Heart left ventricle (tissue), 16 donors: Measurements from ENCODE around the gene DNAAF5. TPM values are rescaled to one million over a fixed set of nuclear protein-coding genes. Genes with fewer than 3 reads are reported as not detected.

Source experiments
- ATAC-seq, 4 donors: fragments of 200-7000 bp; cut with Tn5 transposase; one replicate each; pipeline ENCODE4 v1.9.1; 2020 to 2022; ENCODE audit warnings: moderate library complexity in 4 of 4, mild to moderate bottlenecking in 3 of 4, moderate number of reproducible peaks in 1 of 4
- DNase-seq, 5 donors: peaks; one replicate each; pipeline ENCODE4 v3.0.0-alpha.2; 2020
- H3K27ac ChIP-seq, 12 donors: fragments of 200-600 bp; sonication (generic) in 4 of 12; one replicate each; pipeline versions ENCODE4 v1.5.0 to v1.8.0; 2016 to 2022; ENCODE audit warnings: mild to moderate bottlenecking in 2 of 12
- H3K27me3 ChIP-seq, 9 donors: fragments of 200-600 bp; sonication (generic) in 2 of 9; one replicate each; pipeline versions ENCODE4 v1.5.1 to v1.8.0; 2016 to 2022; ENCODE audit warnings: mild to moderate bottlenecking in 3 of 9
- H3K36me3 ChIP-seq, 9 donors: fragments of 200-600 bp; sonication (generic) in 2 of 9; one replicate each; pipeline versions ENCODE4 v1.5.0 to v1.8.0; 2018 to 2022; ENCODE audit warnings: mild to moderate bottlenecking in 2 of 9
- H3K4me1 ChIP-seq, 12 donors: fragments of 200-600 bp; sonication (generic) in 4 of 12; one replicate each; pipeline versions ENCODE4 v1.5.0 to v1.8.0; 2016 to 2022; ENCODE audit warnings: mild to moderate bottlenecking in 3 of 12
- H3K4me3 ChIP-seq, 12 donors: fragments of 200-600 bp; sonication (generic) in 4 of 12; one replicate each; pipeline versions ENCODE4 v1.5.0 to v1.8.0; 2017 to 2022; ENCODE audit warnings: mild to moderate bottlenecking in 9 of 12, moderate library complexity in 4 of 12
- H3K9me3 ChIP-seq, 12 donors: fragments of 200-600 bp; sonication (generic) in 4 of 12; one replicate each; pipeline versions ENCODE4 v1.5.0 to v1.8.0; 2016 to 2022; ENCODE audit warnings: mild to moderate bottlenecking in 1 of 12
- POLR2A ChIP-seq, 2 donors: fragments of 450-650 bp; IDR thresholded peaks; one replicate each; pipeline ENCODE4 v1.6.1; 2017; ENCODE audit warnings: antibody characterized with exemption in 2 of 2, mild to moderate bottlenecking in 2 of 2, moderate library complexity in 2 of 2
- WGBS, 4 donors: extraction: QIAGEN DNeasy Blood & Tissue Kit in 2 of 4; methylation state at CpG; one replicate each; pipeline versions ENCODE4 v1.1.5 to v1.1.7; 2013 to 2018; 5-methylcytosine and 5-hydroxymethylcytosine counted together
- intact Hi-C, 10 donors: fragments of 100-400 bp; cut with DNase I; formaldehyde crosslinking; loops; one replicate each; pipeline versions ENCODE4 v1.11.1 to v1.14.2; 2022
- polyA plus RNA-seq, 2 donors: library from polyadenylated mRNA; stranded (reverse); fragments of 200-250 nt; gene quantifications; one replicate each; pipeline ENCODE4 v1.2.3, GENCODE V29; 2013
- total RNA-seq, 9 donors: library from RNA; depleted of rRNA in 2 of 9; stranded (reverse); fragments of >200 nt in 2 of 9; fragmentation: NEBNext Ultra II Directional in 3 of 9; extraction: Animal tissue kit (Norgen Biotek cat#: 25700) in 3 of 9; gene quantifications; one replicate each; pipeline versions ENCODE4 v1.1.0 to v1.2.4, GENCODE V29; 2016 to 2023
- TF ChIP-seq, protein P1 (sequence below), 12 donors: fragments of 200-600 bp; sonication (generic) in 4 of 12; IDR thresholded peaks; one replicate each; pipeline versions ENCODE4 v1.5.0 to v1.8.0; 2018 to 2022; ENCODE audit warnings: antibody characterized with exemption in 12 of 12, mild to moderate bottlenecking in 5 of 12
- donor health status: ischemic (EF 13 %, LVEDD 7.1; RV severe dilation, severe dysfunction).
- donor health status: healthy with polysubstance abuse.
- donor health status: DM: no; HTN: yes; CAD: no.
- donor health status: DM: no; HTN: no; CAD: no.
- donor health status: ischemic (EF 25% LVEDD 6.9; RV normal size, moderate dysfunction).
- donor health status: ischemic (EF 25% LVEDD 5.7; RV mildly dilated, moderate dysfunction).
- donor health status: healthy.
- donor health status: DM: yes; HTN: yes; CAD: no.
- donor health status: ischemic (EF 35%, LVEDD 5.7; RV mildly dilated, moderate dysfunction).
- donor health status: nonischemic (EF 11% LVEDD 7.7; RV severe dilation, severe dysfunction).
- donor health status: DM: yes; HTN: yes; CAD: no.
- donor health status: PGD.
- donor health status: ischemic (EF 29% LVEDD 5.4; RV normal size, mild dysfunction).
- donor health status: nonischemic (EF 23%, LVEDD 6.1; RV moderate dilation, normal function).

Gene DNAAF5
- total and polyA plus RNA-seq, 11 donors: 7.2 to 45.8 (median 23.5) TPM

- TF ChIP-seq, protein P1, sequence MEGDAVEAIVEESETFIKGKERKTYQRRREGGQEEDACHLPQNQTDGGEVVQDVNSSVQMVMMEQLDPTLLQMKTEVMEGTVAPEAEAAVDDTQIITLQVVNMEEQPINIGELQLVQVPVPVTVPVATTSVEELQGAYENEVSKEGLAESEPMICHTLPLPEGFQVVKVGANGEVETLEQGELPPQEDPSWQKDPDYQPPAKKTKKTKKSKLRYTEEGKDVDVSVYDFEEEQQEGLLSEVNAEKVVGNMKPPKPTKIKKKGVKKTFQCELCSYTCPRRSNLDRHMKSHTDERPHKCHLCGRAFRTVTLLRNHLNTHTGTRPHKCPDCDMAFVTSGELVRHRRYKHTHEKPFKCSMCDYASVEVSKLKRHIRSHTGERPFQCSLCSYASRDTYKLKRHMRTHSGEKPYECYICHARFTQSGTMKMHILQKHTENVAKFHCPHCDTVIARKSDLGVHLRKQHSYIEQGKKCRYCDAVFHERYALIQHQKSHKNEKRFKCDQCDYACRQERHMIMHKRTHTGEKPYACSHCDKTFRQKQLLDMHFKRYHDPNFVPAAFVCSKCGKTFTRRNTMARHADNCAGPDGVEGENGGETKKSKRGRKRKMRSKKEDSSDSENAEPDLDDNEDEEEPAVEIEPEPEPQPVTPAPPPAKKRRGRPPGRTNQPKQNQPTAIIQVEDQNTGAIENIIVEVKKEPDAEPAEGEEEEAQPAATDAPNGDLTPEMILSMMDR (IDR thresholded peaks at IDR 0.05): no peak
- TF ChIP-seq POLR2A (IDR thresholded peaks at IDR 0.05): no peak
- WGBS, 4 donors: 11 to 21% (median 17%) methylated on average over 18 to 24 of the region's 24 CpGs
- H3K4me1 ChIP-seq: peaks cover 0 to 36% (median 23%) of the 10 kb centered on the region in 12 donors
- peak overlapping the region in 2 of 12 donors; percentile 1 to 3 for H3K4me3 ChIP-seq
- intact Hi-C loops: loop anchor here in 6 of 10 donors (2.0 to 10.0 kb wide), 6 partner anchors 107 to 449 kb away; partner anchors contain the start of gene PDGFA (in 3 of the 6)
- ATAC-seq: peak; percentile 78 to 94 (median 88)
- H3K36me3 ChIP-seq: peaks cover 0 to 43% (median 28%) of the 10 kb centered on the region in 9 donors
- peak; percentile 84 to 90 (median 86) for DNase-seq
- no peaks in the 10 kb centered on the region for H3K27me3 ChIP-seq
- peak overlapping the region; percentile 20 to 89 (median 84) for H3K27ac ChIP-seq
- no peaks in the 10 kb centered on the region for H3K9me3 ChIP-seq
Measured at GRCh38 chr7:771234-772004, 44.9 kb downstream of the DNAAF5 start.

- WGBS, 4 donors: 54 to 76% (median 72%) methylated on average over 11 of the region's 11 CpGs
- ATAC-seq: peak in 1 of 4 donors; percentile 20
- Histone ChIP-seq H3K27ac (peak overlapping the region in 9 of 12 donors; percentile 65 to 89 (median 86)), H3K4me1 (peaks cover 0 to 36% (median 23%) of the 10 kb centered on the region in 12 donors), H3K9me3 (no peaks in the 10 kb centered on the region), H3K4me3 (no peak overlapping the region), H3K27me3 (no peaks in the 10 kb centered on the region), H3K36me3 (peaks cover 0 to 43% (median 30%) of the 10 kb centered on the region in 9 donors)
- DNase-seq: no peak
- intact Hi-C loops: loop anchor here in 6 of 10 donors (2.0 to 10.0 kb wide), 6 partner anchors 107 to 450 kb away; partner anchors contain the start of gene PDGFA (in 3 of the 6)
- no peak for TF ChIP-seq POLR2A (IDR thresholded peaks at IDR 0.05)
- TF ChIP-seq, protein P1 (IDR thresholded peaks at IDR 0.05): no peak
Measured at GRCh38 chr7:772005-772294, 45.5 kb downstream of the DNAAF5 start.

GRCh38 chr7:772392-772791 lies 45.9 kb downstream of the DNAAF5 start:
- DNase-seq (no peak), ATAC-seq (no peak)
- TF ChIP-seq, protein P1 (IDR thresholded peaks at IDR 0.05): no peak
- no peak for TF ChIP-seq POLR2A (IDR thresholded peaks at IDR 0.05)
- WGBS, 4 donors: 92 to 97% (median 95%) methylated on average over 3 to 13 of the region's 13 CpGs
- peak overlapping the region in 3 of 12 donors; percentile 78 to 89 (median 83) for H3K27ac ChIP-seq
- H3K36me3 ChIP-seq: peaks cover 0 to 46% (median 30%) of the 10 kb centered on the region in 9 donors
- H3K4me3 ChIP-seq: no peak overlapping the region
- intact Hi-C loops: loop anchor here in 6 of 10 donors (2.0 to 10.0 kb wide), 6 partner anchors 108 to 450 kb away; partner anchors contain the start of gene PDGFA (in 3 of the 6)
- no peaks in the 10 kb centered on the region for H3K9me3 ChIP-seq
- H3K27me3 ChIP-seq: no peaks in the 10 kb centered on the region
- peaks cover 0 to 36% (median 23%) of the 10 kb centered on the region in 12 donors for H3K4me1 ChIP-seq
